Epithelial cell of esophagus (primary cell): ENCODE data around the gene PRPSAP1.

Experiments
- DNase-seq: peaks from one replicate; pipeline ENCODE4 v3.0.0; 2010; ENCODE audit warnings: low read depth
- H3K4me3 ChIP-seq: 2 replicates; pipeline ENCODE4 v1.5.1; 2011; ENCODE audit warnings: mild to moderate bottlenecking, low read length, control low read depth
- TF ChIP-seq, protein P1 (sequence below): IDR thresholded peaks from 2 replicates; pipeline ENCODE4 v1.5.1; 2011; ENCODE audit warnings: low read depth, mild to moderate bottlenecking, low read length, control low read depth, inconsistent platforms; ENCODE audit not compliant: insufficient read depth; ENCODE audit errors: missing control alignments

PRPSAP1 gene

GRCh38 chr17:76385892-76386786 is 32.4 kb upstream of the PRPSAP1 start:
- peak; percentile 75 for DNase-seq
- TF ChIP-seq, protein P1, sequence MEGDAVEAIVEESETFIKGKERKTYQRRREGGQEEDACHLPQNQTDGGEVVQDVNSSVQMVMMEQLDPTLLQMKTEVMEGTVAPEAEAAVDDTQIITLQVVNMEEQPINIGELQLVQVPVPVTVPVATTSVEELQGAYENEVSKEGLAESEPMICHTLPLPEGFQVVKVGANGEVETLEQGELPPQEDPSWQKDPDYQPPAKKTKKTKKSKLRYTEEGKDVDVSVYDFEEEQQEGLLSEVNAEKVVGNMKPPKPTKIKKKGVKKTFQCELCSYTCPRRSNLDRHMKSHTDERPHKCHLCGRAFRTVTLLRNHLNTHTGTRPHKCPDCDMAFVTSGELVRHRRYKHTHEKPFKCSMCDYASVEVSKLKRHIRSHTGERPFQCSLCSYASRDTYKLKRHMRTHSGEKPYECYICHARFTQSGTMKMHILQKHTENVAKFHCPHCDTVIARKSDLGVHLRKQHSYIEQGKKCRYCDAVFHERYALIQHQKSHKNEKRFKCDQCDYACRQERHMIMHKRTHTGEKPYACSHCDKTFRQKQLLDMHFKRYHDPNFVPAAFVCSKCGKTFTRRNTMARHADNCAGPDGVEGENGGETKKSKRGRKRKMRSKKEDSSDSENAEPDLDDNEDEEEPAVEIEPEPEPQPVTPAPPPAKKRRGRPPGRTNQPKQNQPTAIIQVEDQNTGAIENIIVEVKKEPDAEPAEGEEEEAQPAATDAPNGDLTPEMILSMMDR: peak; percentile 72
- peak overlapping the region; percentile 62 for H3K4me3 ChIP-seq

- TF ChIP-seq, protein P1: no peak
- peak; percentile 74 for DNase-seq
- peak overlapping the region; percentile 62 for H3K4me3 ChIP-seq
Observed at GRCh38 chr17:76384987-76385891, 31.5 kb upstream of the PRPSAP1 start.

GRCh38 chr17:76384222-76384986 is 30.7 kb upstream of the PRPSAP1 start, which contains the start of gene SPHK1:
Gene SPHK1 (plus strand): TSS chr17:76384609. CDS start chr17:76385645, 1,036 bp downstream.
- H3K4me3 ChIP-seq: peak within 1 kb of the TSS; percentile 62
- peak; percentile 88 for DNase-seq
- TF ChIP-seq, protein P1: no peak

GRCh38 chr17:76383546-76384221 is 30.0 kb upstream of the PRPSAP1 start:
- H3K4me3 ChIP-seq: peak overlapping the region; percentile 62
- peak; percentile 57 for DNase-seq
- TF ChIP-seq, protein P1: peak; percentile 39

- peak; percentile 87 for DNase-seq
- H3K4me3 ChIP-seq: peak overlapping the region; percentile 62
- TF ChIP-seq, protein P1: no peak
Observed at GRCh38 chr17:76382803-76383545, 29.3 kb upstream of the PRPSAP1 start.
